Upper lobe of right lung (tissue), 1 donor: Measurements from ENCODE around the gene CAMK2G. TPM values are rescaled to one million over a fixed set of nuclear protein-coding genes. Genes with fewer than 3 reads are reported as not detected.

Experiments
- ATAC-seq: fragments of 200-7000 bp; cut with Tn5 transposase; one replicate; pipeline ENCODE4 v1.9.1; 2020; ENCODE audit warnings: mild to moderate bottlenecking, moderate library complexity
- DNase-seq: peaks from one replicate; pipeline ENCODE4 v3.0.0-alpha.2; 2020
- H3K27ac ChIP-seq: fragments of 200-600 bp; one replicate; pipeline ENCODE4 v1.8.0; 2022
- H3K27me3 ChIP-seq: fragments of 200-600 bp; one replicate; pipeline ENCODE4 v1.8.0; 2022; ENCODE audit warnings: mild to moderate bottlenecking
- H3K36me3 ChIP-seq: fragments of 200-600 bp; one replicate; pipeline ENCODE4 v1.8.0; 2022
- H3K4me1 ChIP-seq: fragments of 200-600 bp; one replicate; pipeline ENCODE4 v1.8.0; 2022
- H3K4me3 ChIP-seq: fragments of 200-600 bp; one replicate; pipeline ENCODE4 v1.8.0; 2022; ENCODE audit warnings: mild to moderate bottlenecking
- H3K9me3 ChIP-seq: fragments of 200-600 bp; one replicate; pipeline ENCODE4 v1.8.0; 2022
- intact Hi-C: fragments of 100-400 bp; cut with DNase I; formaldehyde crosslinking; loops from one replicate; pipeline ENCODE4 v1.11.0; 2022
- total RNA-seq: library from RNA; stranded (reverse); fragmentation: NEBNext Ultra II Directional; extraction: Animal tissue kit (Norgen Biotek cat#: 25700); gene quantifications from one replicate; pipeline ENCODE4 v1.2.1, GENCODE V29; 2021
- TF ChIP-seq, protein P1 (sequence below): fragments of 200-600 bp; IDR thresholded peaks from one replicate; pipeline ENCODE4 v1.8.0; 2022; ENCODE audit warnings: antibody characterized with exemption
- donor health status: DM: no; HTN: yes; CAD: no; lungs with severe emphysema.

CAMK2G gene
- total RNA-seq, 1 donor from 2014 or later, result 36.2 TPM

DNA sequence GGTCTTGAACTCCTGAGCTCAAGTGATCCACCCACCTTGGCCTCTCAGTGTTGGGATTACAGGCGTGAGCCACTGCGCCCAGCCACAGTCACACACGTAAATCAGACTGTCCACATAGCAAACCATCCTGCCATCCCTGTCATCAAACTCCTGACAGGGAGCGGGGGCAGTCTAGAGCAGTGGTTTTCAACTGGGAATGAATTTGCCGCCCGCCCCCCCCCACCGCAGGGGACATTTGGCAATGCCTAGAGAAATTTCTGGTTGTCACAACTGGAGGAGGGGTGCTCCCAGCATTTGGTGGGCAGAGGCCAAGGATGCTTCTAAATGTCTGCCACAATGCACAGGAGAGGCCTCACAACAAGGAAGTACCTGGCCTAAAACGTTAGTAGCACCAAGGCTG lies 24.1 kb downstream of the CAMK2G start:
- Histone ChIP-seq H3K4me3 (no peak overlapping the region), H3K27ac (peak overlapping the region; percentile 60), H3K4me1 (peaks cover 26% of the 10 kb centered on the region), H3K9me3 (no peaks in the 10 kb centered on the region), H3K27me3 (no peaks in the 10 kb centered on the region), H3K36me3 (peaks cover 53% of the 10 kb centered on the region)
- intact Hi-C loops, result no loop called here
- no peak for ATAC-seq
- TF ChIP-seq, protein P1, sequence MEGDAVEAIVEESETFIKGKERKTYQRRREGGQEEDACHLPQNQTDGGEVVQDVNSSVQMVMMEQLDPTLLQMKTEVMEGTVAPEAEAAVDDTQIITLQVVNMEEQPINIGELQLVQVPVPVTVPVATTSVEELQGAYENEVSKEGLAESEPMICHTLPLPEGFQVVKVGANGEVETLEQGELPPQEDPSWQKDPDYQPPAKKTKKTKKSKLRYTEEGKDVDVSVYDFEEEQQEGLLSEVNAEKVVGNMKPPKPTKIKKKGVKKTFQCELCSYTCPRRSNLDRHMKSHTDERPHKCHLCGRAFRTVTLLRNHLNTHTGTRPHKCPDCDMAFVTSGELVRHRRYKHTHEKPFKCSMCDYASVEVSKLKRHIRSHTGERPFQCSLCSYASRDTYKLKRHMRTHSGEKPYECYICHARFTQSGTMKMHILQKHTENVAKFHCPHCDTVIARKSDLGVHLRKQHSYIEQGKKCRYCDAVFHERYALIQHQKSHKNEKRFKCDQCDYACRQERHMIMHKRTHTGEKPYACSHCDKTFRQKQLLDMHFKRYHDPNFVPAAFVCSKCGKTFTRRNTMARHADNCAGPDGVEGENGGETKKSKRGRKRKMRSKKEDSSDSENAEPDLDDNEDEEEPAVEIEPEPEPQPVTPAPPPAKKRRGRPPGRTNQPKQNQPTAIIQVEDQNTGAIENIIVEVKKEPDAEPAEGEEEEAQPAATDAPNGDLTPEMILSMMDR, result no peak
- DNase-seq, result no peak

DNA sequence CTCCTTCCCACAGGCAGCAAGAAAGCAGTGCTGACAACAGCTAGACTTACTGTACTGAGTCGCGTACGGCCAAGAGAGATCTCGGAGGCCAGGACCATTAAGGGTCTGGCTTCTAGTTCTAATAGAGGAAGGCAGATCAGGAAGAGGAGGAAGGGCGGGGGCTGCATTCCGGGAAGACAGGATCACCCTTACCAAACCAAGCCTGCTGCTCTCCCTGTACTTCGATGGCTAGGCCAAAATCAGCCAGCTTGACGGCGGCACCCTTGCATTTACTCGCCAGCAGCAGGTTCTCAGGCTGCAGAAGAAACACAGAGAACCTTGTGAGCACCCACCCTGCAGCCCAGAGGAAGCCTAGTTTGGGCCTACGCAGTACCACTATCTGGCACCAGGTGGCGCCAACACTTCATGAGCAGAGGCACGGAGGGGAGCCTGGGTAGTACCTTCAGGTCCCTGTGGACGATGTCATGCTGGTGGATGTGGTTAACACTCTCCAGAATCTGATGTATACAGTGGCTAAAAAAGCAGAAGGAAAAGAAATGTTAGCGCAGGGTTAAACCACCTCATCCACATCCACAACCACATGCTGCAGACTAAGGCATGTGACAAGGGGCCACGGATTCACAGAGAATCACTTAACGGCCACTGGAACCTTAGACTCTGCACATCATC lies 25.4 kb downstream of the CAMK2G start:
- Histone ChIP-seq H3K36me3 (peaks cover 63% of the 10 kb centered on the region), H3K4me3 (no peak overlapping the region)

DNA sequence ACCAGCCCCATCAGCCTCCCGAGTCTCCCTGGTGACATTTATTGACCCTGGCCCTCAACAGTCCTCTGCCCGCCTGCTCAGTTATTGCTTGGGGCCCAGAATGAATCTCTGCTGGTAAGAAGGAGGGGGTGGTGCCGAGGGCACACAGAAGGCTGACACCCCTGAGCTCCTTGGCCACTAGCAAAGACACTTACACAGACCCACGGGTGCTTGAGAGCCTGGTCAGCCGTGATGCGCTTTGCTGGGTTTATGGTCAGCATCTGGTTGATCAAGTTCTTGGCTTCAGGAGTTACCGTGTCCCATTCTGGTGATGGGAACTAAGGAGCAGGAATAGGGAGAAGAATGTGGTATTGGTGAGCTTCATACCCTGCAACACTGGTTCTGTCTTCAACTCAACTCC lies 27.3 kb downstream of the CAMK2G start:
- intact Hi-C loops, result no loop called here
- H3K4me1 ChIP-seq, result peaks cover 23% of the 10 kb centered on the region
- H3K9me3 ChIP-seq, result no peaks in the 10 kb centered on the region
- H3K27ac ChIP-seq, result no peak overlapping the region
- peaks cover 63% of the 10 kb centered on the region for H3K36me3 ChIP-seq
- TF ChIP-seq, protein P1, result no peak
- H3K4me3 ChIP-seq, result no peak overlapping the region
- H3K27me3 ChIP-seq, result no peaks in the 10 kb centered on the region
- no peak for DNase-seq
- ATAC-seq, result no peak

More for the DNA sequence above, 25.4 kb downstream of the CAMK2G start:
- intact Hi-C loops, result no loop called here
- Histone ChIP-seq H3K27me3 (no peaks in the 10 kb centered on the region), H3K27ac (peak overlapping the region; percentile 60), H3K9me3 (no peaks in the 10 kb centered on the region), H3K4me1 (peaks cover 26% of the 10 kb centered on the region)
- TF ChIP-seq, protein P1, result peak; percentile 99
- DNase-seq, result peak; percentile 88
- ATAC-seq, result peak; percentile 93

DNA sequence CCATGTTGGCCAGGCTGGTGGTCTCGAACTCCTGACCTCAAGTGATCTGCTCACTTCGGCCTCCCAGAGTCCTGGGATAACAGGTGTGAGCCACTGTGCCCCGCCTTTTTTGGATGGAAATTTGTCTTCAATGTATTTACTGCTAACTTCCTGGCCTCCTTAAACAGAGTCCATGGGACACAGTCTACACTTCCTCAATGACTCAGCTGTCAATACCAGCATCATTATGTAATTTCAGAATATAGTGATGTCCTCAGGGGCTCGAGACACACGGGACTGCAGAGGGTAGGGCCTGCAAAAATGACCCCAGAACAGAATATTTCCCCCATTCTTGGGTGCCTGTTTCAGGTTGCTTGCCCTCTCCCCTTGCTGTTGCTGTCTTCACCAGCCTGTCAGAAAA lies 31.1 kb downstream of the CAMK2G start:
- H3K27ac ChIP-seq, result no peak overlapping the region
- DNase-seq (no peak), ATAC-seq (peak; percentile 49)
- TF ChIP-seq, protein P1, result no peak
- H3K9me3 ChIP-seq, result no peaks in the 10 kb centered on the region
- H3K27me3 ChIP-seq, result no peaks in the 10 kb centered on the region
- H3K36me3 ChIP-seq, result peaks cover 85% of the 10 kb centered on the region
- intact Hi-C loops, result no loop called here
- H3K4me3 ChIP-seq, result no peak overlapping the region
- H3K4me1 ChIP-seq, result no peaks in the 10 kb centered on the region

DNA sequence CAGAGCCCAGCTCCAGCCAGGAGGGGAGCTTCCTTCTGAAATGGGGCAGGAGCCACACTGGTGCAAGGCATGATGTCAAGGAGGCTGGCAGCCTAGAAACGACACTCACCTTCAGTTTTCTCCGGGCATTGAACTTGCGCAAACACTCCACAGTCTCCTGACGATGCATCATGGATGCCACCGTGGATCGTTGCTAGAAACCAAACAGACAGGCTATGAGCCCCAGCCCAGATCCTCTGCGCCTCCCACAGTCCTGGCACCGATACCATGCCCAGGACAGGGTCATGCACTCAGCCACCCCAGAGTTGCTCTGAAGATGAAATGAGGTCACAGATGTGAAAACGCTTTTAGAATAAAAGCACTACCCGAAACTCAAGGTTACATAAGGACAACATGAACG lies 32.0 kb downstream of the CAMK2G start:
- Histone ChIP-seq H3K27ac (no peak overlapping the region), H3K9me3 (no peaks in the 10 kb centered on the region), H3K4me1 (no peaks in the 10 kb centered on the region), H3K36me3 (peaks cover 84% of the 10 kb centered on the region), H3K4me3 (no peak overlapping the region), H3K27me3 (no peaks in the 10 kb centered on the region)
- TF ChIP-seq, protein P1, result no peak
- intact Hi-C loops, result no loop called here
- DNase-seq (no peak), ATAC-seq (no peak)
